ENCODE results near the gene DDX17. TPM values are rescaled to one million over a fixed set of nuclear protein-coding genes. Genes with fewer than 3 reads are reported as not detected.

Gene DDX17
- total RNA-seq, 1 donor from 2014 or later, result 466 TPM

DNA sequence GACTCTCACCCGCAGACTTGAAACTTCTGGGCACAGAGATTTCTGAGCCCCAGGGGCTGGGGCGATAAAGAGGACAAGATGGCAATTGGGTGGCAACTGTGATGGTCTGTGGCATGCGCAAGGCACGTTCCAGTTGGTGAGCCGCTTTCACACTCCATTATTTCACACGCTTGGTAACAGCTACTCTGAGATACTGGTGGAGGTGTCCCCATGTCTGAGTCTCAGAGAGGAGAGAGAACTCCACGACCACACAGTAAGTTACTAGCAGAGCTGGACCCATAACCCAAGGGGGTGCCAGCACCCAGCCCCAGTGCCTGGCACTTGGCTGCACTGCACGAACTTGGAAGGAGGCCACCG, 45.1 kb downstream of the DDX17 start:
- no peaks in the 10 kb centered on the region for H3K9me3 Mint-ChIP-seq (ENCODE audit: unreplicated experiment)
- H3K27ac Mint-ChIP-seq (ENCODE audit: unreplicated experiment), result no peak overlapping the region
- peaks cover 35% of the 10 kb centered on the region for H3K27me3 Mint-ChIP-seq (ENCODE audit: unreplicated experiment)
- no peaks in the 10 kb centered on the region for H3K36me3 Mint-ChIP-seq (ENCODE audit: unreplicated experiment)
- TF ChIP-seq CTCF (IDR thresholded peaks at IDR 0.05), result no peak
- H3K4me3 Mint-ChIP-seq (ENCODE audit: unreplicated experiment), result no peak overlapping the region
- DNase-seq (ENCODE audit: extremely low spot score, unreplicated experiment), result no peak
- peaks cover 14% of the 10 kb centered on the region for H3K4me1 Mint-ChIP-seq (ENCODE audit: unreplicated experiment)

DNA sequence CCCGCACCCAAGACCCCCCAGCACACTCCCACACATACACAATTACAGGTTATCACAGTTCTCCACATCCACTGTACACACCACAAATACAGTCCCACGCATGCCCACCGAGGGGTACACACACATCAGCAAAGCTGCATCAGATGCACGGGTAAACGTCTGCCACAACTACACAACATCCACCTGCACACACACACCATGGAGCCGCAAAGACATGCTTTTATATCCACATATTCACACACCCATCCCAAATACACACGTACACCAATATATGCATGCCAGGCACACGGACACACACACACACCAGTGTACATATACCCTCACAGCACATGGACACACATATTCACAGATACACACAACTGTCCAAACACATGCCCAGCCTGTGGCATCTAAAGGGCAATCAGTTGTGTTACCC, 45.7 kb downstream of the DDX17 start:
- peaks cover 14% of the 10 kb centered on the region for H3K4me1 Mint-ChIP-seq (ENCODE audit: unreplicated experiment)
- no peak overlapping the region for H3K27ac Mint-ChIP-seq (ENCODE audit: unreplicated experiment)
- no peak for TF ChIP-seq CTCF (IDR thresholded peaks at IDR 0.05)
- peaks cover 35% of the 10 kb centered on the region for H3K27me3 Mint-ChIP-seq (ENCODE audit: unreplicated experiment)
- DNase-seq (ENCODE audit: extremely low spot score, unreplicated experiment), result no peak
- H3K9me3 Mint-ChIP-seq (ENCODE audit: unreplicated experiment), result no peaks in the 10 kb centered on the region
- H3K4me3 Mint-ChIP-seq (ENCODE audit: unreplicated experiment), result no peak overlapping the region
- no peaks in the 10 kb centered on the region for H3K36me3 Mint-ChIP-seq (ENCODE audit: unreplicated experiment)

DNA sequence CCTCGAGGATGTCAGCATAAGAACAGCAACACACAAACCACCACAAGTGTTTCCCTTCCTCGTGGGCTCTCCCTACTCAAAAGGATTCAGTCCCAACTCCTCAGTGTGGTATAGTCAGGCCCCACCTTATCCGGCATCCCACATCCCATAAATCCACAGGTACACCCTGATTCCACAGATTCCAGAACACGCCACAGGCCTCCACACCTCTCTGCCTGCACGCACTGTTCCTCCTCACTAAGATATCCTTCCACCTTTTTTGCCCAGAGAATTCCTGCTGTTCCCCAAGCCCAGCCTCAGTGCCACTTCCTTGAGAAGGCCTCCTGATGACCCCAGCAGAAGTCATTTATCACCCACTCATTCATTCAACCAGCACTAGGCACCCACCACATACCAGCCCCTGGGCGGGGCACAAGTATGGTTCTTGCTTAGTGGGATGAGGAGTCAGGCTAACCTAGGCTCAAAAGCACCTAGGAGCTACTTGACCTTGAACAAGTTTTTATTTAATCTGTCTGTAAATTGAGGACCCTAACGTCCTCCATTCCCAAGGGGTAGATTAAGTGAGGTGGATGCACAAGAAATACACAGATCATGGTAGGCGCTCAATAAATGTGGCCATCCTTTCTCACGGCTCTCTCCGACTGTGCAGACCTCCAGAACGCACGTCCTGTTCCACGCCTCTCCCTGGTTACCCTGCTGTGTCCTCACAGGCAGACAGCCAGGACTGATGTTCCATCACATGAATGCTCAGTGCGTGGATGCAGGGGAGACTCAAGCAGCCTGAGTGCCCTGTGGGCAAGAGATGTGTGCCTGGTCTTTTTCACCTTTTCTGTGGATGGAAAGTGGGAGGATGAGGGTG, 49.0 kb downstream of the DDX17 start:
- DNase-seq (ENCODE audit: extremely low spot score, unreplicated experiment), result no peak
- TF ChIP-seq CTCF (IDR thresholded peaks at IDR 0.05), result no peak
- H3K4me1 Mint-ChIP-seq (ENCODE audit: unreplicated experiment), result peaks cover 13% of the 10 kb centered on the region
- no peaks in the 10 kb centered on the region for H3K36me3 Mint-ChIP-seq (ENCODE audit: unreplicated experiment)
- H3K9me3 Mint-ChIP-seq (ENCODE audit: unreplicated experiment), result no peaks in the 10 kb centered on the region
- H3K27ac Mint-ChIP-seq (ENCODE audit: unreplicated experiment), result no peak overlapping the region
- H3K27me3 Mint-ChIP-seq (ENCODE audit: unreplicated experiment), result peaks cover 56% of the 10 kb centered on the region
- peak overlapping the region; percentile 59 for H3K4me3 Mint-ChIP-seq (ENCODE audit: unreplicated experiment)

DNA sequence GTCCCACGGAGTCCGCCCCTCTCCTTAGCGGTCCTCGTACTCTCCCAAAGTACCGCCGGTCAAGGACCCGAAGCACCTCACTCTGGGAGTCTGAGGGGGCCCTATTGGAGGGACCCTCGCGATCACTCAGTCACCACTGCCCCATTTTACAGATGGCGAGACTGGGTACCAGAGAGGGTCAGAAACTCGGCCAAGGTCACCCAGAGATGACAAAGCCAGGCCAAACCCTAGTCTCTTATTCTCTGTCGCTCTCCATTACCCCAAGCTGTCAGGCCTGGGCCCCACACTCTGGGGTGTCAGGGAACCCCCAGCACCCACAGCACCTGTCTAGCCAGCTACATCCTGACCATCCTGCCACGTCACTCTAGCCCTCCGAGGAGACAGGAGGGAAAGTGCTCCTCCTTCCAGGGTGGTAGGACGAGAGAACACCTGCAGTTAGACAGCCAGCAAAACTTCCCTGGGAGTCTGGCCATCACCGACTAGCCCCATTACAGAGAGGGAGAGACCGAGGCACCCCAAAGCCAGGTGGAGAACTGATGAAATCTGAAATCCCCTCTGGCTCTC, 49.8 kb downstream of the DDX17 start:
- no peaks in the 10 kb centered on the region for H3K9me3 Mint-ChIP-seq (ENCODE audit: unreplicated experiment)
- peak overlapping the region; percentile 59 for H3K4me3 Mint-ChIP-seq (ENCODE audit: unreplicated experiment)
- H3K27me3 Mint-ChIP-seq (ENCODE audit: unreplicated experiment), result peaks cover 58% of the 10 kb centered on the region
- no peak for TF ChIP-seq CTCF (IDR thresholded peaks at IDR 0.05)
- H3K4me1 Mint-ChIP-seq (ENCODE audit: unreplicated experiment), result peaks cover 8% of the 10 kb centered on the region
- no peak overlapping the region for H3K27ac Mint-ChIP-seq (ENCODE audit: unreplicated experiment)
- H3K36me3 Mint-ChIP-seq (ENCODE audit: unreplicated experiment), result no peaks in the 10 kb centered on the region
- no peak for DNase-seq (ENCODE audit: extremely low spot score, unreplicated experiment)

- H3K4me3 Mint-ChIP-seq (ENCODE audit: unreplicated experiment), result peak overlapping the region; percentile 62
- H3K36me3 Mint-ChIP-seq (ENCODE audit: unreplicated experiment), result no peaks in the 10 kb centered on the region
- no peak for DNase-seq (ENCODE audit: extremely low spot score, unreplicated experiment)
- H3K9me3 Mint-ChIP-seq (ENCODE audit: unreplicated experiment), result no peaks in the 10 kb centered on the region
- peaks cover 6% of the 10 kb centered on the region for H3K4me1 Mint-ChIP-seq (ENCODE audit: unreplicated experiment)
- no peak for TF ChIP-seq CTCF (IDR thresholded peaks at IDR 0.05)
- no peak overlapping the region for H3K27ac Mint-ChIP-seq (ENCODE audit: unreplicated experiment)
- peaks cover 64% of the 10 kb centered on the region for H3K27me3 Mint-ChIP-seq (ENCODE audit: unreplicated experiment)
Observed at GRCh38 chr22:38455530-38456271, 50.4 kb downstream of the DDX17 start.
